ENCODE data around the gene GAB4. TPM values are rescaled to one million over a fixed set of nuclear protein-coding genes. Genes with fewer than 3 reads are reported as not detected.

The GAB4 gene
- total and polyA plus RNA-seq, 2 of the 8 experiments (the other 6 are each of a cell fraction or from before 2014, with no cell fraction given) = 0.03 to 0.17 TPM

- no peak overlapping the region for H4K91ac ChIP-seq (replicated peaks; ENCODE audit: insufficient read length, low read length)
- H3K9ac ChIP-seq (replicated peaks in 1 of 4; ENCODE audit: extremely low read depth in 1 of 4, low read depth in 3 of 4, low read length in 3 of 4) = no peak overlapping the region
- ChIA-PET POLR2A (ENCODE audit: partially characterized antibody) (no interaction called here), CTCF (ENCODE audit: partially characterized antibody) (no interaction called here)
- H3K9me3 ChIP-seq (ENCODE audit: insufficient read depth in 2 of 2, low read depth in 1 of 2, low read length in 1 of 2) = peaks cover 0 to 10% of the 10 kb centered on the region in 2 experiments; a peak in 2 of 4 replicates
- no peaks in the 10 kb centered on the region for H3K36me3 ChIP-seq (ENCODE audit: control insufficient read depth in 2 of 4, insufficient read depth in 4 of 4, low read length in 3 of 4)
- no peak overlapping the region for H2BK120ac ChIP-seq (replicated peaks; ENCODE audit: low read depth, low read length)
- no peak for FAIRE-seq
- no peak overlapping the region for H2AFZ ChIP-seq (ENCODE audit: low read length)
- no peaks in the 10 kb centered on the region for H3K23me2 ChIP-seq (ENCODE audit: low read depth, low read length)
- H4K5ac ChIP-seq (ENCODE audit: insufficient read length, low read depth, low read length) = no peak overlapping the region
- H3K4me3 ChIP-seq (ENCODE audit: extremely low read depth in 1 of 4, insufficient read depth in 2 of 4, low read depth in 3 of 4, low read length in 4 of 4) = no peak overlapping the region
- H3K14ac ChIP-seq (ENCODE audit: insufficient read length) = no peak overlapping the region
- no peak overlapping the region for H3K56ac ChIP-seq (replicated peaks; ENCODE audit: insufficient read length, low read depth, low read length)
- 78% methylated on average over 4 of the region's 4 CpGs; no CpG with 5 or more reads in 1 of the 2 experiments for WGBS, 2 experiments (ENCODE audit: extremely low coverage in 1 of 2, insufficient coverage in 1 of 2, insufficient read length in 1 of 2, insufficient replicate concordance in 2 of 2, low coverage in 1 of 2, low lambda C conversion rate in 2 of 2, missing lambda C conversion rate in 1 of 2)
- H2BK20ac ChIP-seq (ENCODE audit: low read length) = no peak overlapping the region
- no peak overlapping the region for H2BK5ac ChIP-seq (ENCODE audit: low read depth, low read length)
- H4K8ac ChIP-seq (ENCODE audit: extremely low read depth, insufficient read depth, low read length) = no peak overlapping the region
- no peak for DNase-seq (ENCODE audit: low read depth in 1 of 2, low spot score in 2 of 2)
- no peak overlapping the region for H2BK12ac ChIP-seq (ENCODE audit: low read depth, low read length)
- H3K27ac ChIP-seq (ENCODE audit: low read depth, low read length) = no peak overlapping the region
- H3K4me1 ChIP-seq (replicated peaks in 1 of 4; ENCODE audit: control insufficient read depth in 3 of 4, insufficient read depth in 4 of 4, low read length in 3 of 4) = no peaks in the 10 kb centered on the region; a peak in 1 of 7 replicates
- no peak overlapping the region for H2BK15ac ChIP-seq (ENCODE audit: low read length)
- no peak overlapping the region for H3K4ac ChIP-seq (replicated peaks; ENCODE audit: insufficient read length, low read depth, low read length)
- H3K4me2 ChIP-seq (ENCODE audit: insufficient read depth in 1 of 2, low read depth in 2 of 2, low read length in 2 of 2) = no peak overlapping the region
- H2AK5ac ChIP-seq (ENCODE audit: low read depth, low read length) = no peak overlapping the region
- H3K18ac ChIP-seq (ENCODE audit: extremely low read depth, low read length) = no peak overlapping the region
- 0 out of 7 replicates have a peak, but pooled peaks cover 0 to 3% (median 0%) of the 10 kb centered on the region in 4 experiments for H3K27me3 ChIP-seq (replicated peaks in 1 of 4; ENCODE audit: control insufficient read depth in 3 of 4, extremely low read depth in 1 of 4, insufficient read depth in 3 of 4, low read length in 3 of 4)
- no peak overlapping the region for H3K23ac ChIP-seq (ENCODE audit: insufficient read length)
- no peaks in the 10 kb centered on the region for H4K20me1 ChIP-seq (replicated peaks in 1 of 2; ENCODE audit: control insufficient read depth in 1 of 2, insufficient read depth in 2 of 2, low read length in 2 of 2)
- no peaks in the 10 kb centered on the region for H3K79me2 ChIP-seq (ENCODE audit: control insufficient read depth in 1 of 2, insufficient read depth in 2 of 2, low read length in 2 of 2)
- no peaks in the 10 kb centered on the region for H3K79me1 ChIP-seq (ENCODE audit: low read depth, low read length)
- TF ChIP-seq CBX5 (IDR thresholded peaks at IDR 0.05; ENCODE audit: low read depth, low read length) (no peak), CTCF (IDR thresholded peaks at IDR 0.05; ENCODE audit: control extremely low read depth in 1 of 3, insufficient read depth in 1 of 3, low read depth in 1 of 3, low read length in 3 of 3) (no peak), CREB1 (IDR thresholded peaks at IDR 0.05) (no peak), RAD21 (IDR thresholded peaks at IDR 0.05 in 1 of 2, conservative IDR thresholded peaks at IDR 0.05 in 1 of 2; ENCODE audit: low read depth in 2 of 2, low read length in 2 of 2) (no peak), CHD1 (IDR thresholded peaks at IDR 0.05; ENCODE audit: low read depth, low read length) (no peak), JUND (IDR thresholded peaks at IDR 0.05; ENCODE audit: low read length) (no peak), SAP30 (IDR thresholded peaks at IDR 0.05; ENCODE audit: insufficient read depth, insufficient replicate concordance, low read length) (no peak), SP4 (IDR thresholded peaks at IDR 0.05; ENCODE audit: low read length) (no peak), SP2 (IDR thresholded peaks at IDR 0.05; ENCODE audit: low read length) (no peak), BRCA1 (IDR thresholded peaks at IDR 0.05; ENCODE audit: low read depth, low read length) (no peak), USF2 (IDR thresholded peaks at IDR 0.05; ENCODE audit: low read length) (no peak)
Measured at GRCh38 chr22:17035246-17035645, 27.2 kb upstream of the GAB4 start.

Measured in H1 (cell line).